ENCODE data around the gene IGLL5. TPM values are rescaled to one million over a fixed set of nuclear protein-coding genes. Genes with fewer than 3 reads are reported as not detected.

Gene IGLL5
- not detected in 5 replicates for total RNA-seq (2022; extraction: Qiagen RNA extraction)

GRCh38 chr22:22887621-22888503 is at the start of gene IGLL5:
Gene IGLL5 (plus strand): TSS chr22:22887816. CDS start chr22:22888054, 238 bp downstream.

Other genes starting within 250 kb of the IGLL5 start
- gene GGTLC2, start 243.2 kb upstream of the IGLL5 start, total RNA-seq (2022; extraction: Qiagen RNA extraction), result not detected in 5 replicates
- 2.3 to 2.9 TPM (median 2.5 TPM) in 5 replicates for gene GNAZ, start 182.7 kb downstream of the IGLL5 start, total RNA-seq (2022; extraction: Qiagen RNA extraction)

All from A549 treated with Mapracorat at 1 μM for 4 hours (cell line).